RWPE1 (cell line): ENCODE results near the gene DDX56.

Source experiments
- CTCF ChIA-PET: fragments of 350-600 bp; sonication (Branson Sonifier 250); formaldehyde crosslinking; extraction: SDS; loops from one replicate; lab custom pipeline; 2021; lab: Yijun Ruan, JAX
- POLR2A ChIA-PET: fragments of 400-600 bp; formaldehyde crosslinking; extraction: SDS; loops from one replicate; lab custom pipeline; 2020; ENCODE audit warnings: antibody characterized with exemption; ENCODE audit not compliant: low non-redundant PET; lab: Yijun Ruan, JAX
- DNase-seq: peaks from one replicate; pipeline ENCODE4 v3.0.0; 2012; ENCODE audit warnings: low spot score
- H3K27ac ChIP-seq: fragments of 450-650 bp; 2 replicates; pipeline ENCODE4 v1.5.1; 2017
- CTCF ChIP-seq: fragments of 450-650 bp; conservative IDR thresholded peaks from 2 replicates; pipeline ENCODE4 v1.5.1; 2017; ENCODE audit warnings: low read depth, mild to moderate bottlenecking

DDX56 gene

GRCh38 chr7:44574287-44574872 lies 672 bp upstream of the DDX56 start:
- ChIA-PET POLR2A (interaction anchor here (0.7 to 0.8 kb wide), 2 partner anchors 47 to 291 kb away, joined by 3 read pairs; no protein-coding TSS in a partner anchor), CTCF (interaction anchor here (1.0 kb wide), 1 partner anchor 9 kb away, joined by 4 read pairs; no protein-coding TSS in a partner anchor)
- no peak for TF ChIP-seq CTCF
- DNase-seq, result no peak
- H3K27ac ChIP-seq, result peak overlapping the region; percentile 75

GRCh38 chr7:44572771-44573170 lies 937 bp downstream of the DDX56 start:
- POLR2A ChIA-PET, result interaction anchor here (0.6 to 1.1 kb wide), 2 partner anchors 12 to 13 kb away, joined by 4 to 5 read pairs; no protein-coding TSS in a partner anchor
- TF ChIP-seq CTCF, result no peak
- peak overlapping the region; percentile 75; the same call in 1 of the 2 replicates for H3K27ac ChIP-seq
- DNase-seq, result no peak
- CTCF ChIA-PET, result interaction anchor here (1.0 kb wide), 1 partner anchor 83 kb away, joined by 6 read pairs; no protein-coding TSS in a partner anchor

- TF ChIP-seq CTCF, result no peak
- DNase-seq, result no peak
- H3K27ac ChIP-seq, result peak overlapping the region; percentile 6; the same call in 1 of the 2 replicates
- CTCF ChIA-PET, result interaction anchor here (1.2 kb wide), 1 partner anchor 36 kb away, joined by 4 read pairs; no protein-coding TSS in a partner anchor
- POLR2A ChIA-PET, result no interaction called here
Observed at GRCh38 chr7:44569959-44570358, 3.7 kb downstream of the DDX56 start.

GRCh38 chr7:44568771-44569560 lies 4.7 kb downstream of the DDX56 start:
- POLR2A ChIA-PET, result no interaction called here
- DNase-seq, result no peak
- TF ChIP-seq CTCF, result no peak
- H3K27ac ChIP-seq, result no peak overlapping the region
- CTCF ChIA-PET, result interaction anchor here (0.6 to 1.1 kb wide), 2 partner anchors 79 to 437 kb away, joined by 3 read pairs; partner anchors contain the start of gene NUDCD3

- ChIA-PET POLR2A (no interaction called here), CTCF (interaction anchor here (0.5 kb wide), 1 partner anchor 486 kb away, joined by 3 read pairs; no protein-coding TSS in a partner anchor)
- TF ChIP-seq CTCF, result no peak
Observed at GRCh38 chr7:44567884-44568283, 5.8 kb downstream of the DDX56 start.

GRCh38 chr7:44566680-44567079 lies 7.0 kb downstream of the DDX56 start:
- TF ChIP-seq CTCF, result no peak
- H3K27ac ChIP-seq, result peak overlapping the region; percentile 63
- DNase-seq, result no peak
- ChIA-PET CTCF (interaction anchor here (0.5 to 2.7 kb wide), 6 partner anchors 12 to 450 kb away, joined by 3 to 17 read pairs (median 6); partner anchors contain the start of gene NUDCD3), POLR2A (no interaction called here)

More at GRCh38 chr7:44567884-44568283, 5.8 kb downstream of the DDX56 start:
- peak overlapping the region; percentile 63 for H3K27ac ChIP-seq
- DNase-seq, result no peak
